GM19397 (cell line): ENCODE data around the gene ZNF225.
"Not testable (repeated sequence)": the region's sequence is repeated elsewhere in the genome, so short reads cannot be mapped to it uniquely, and the experiment has no call there.

Experiments
- ATAC-seq: cut with Tn5 transposase; IDR thresholded peaks from one replicate; pipeline ENCODE4 v1.9.1; 2021; ENCODE audit warnings: mild to moderate bottlenecking, moderate library complexity; ENCODE audit not compliant: unreplicated experiment

Gene ZNF225

DNA sequence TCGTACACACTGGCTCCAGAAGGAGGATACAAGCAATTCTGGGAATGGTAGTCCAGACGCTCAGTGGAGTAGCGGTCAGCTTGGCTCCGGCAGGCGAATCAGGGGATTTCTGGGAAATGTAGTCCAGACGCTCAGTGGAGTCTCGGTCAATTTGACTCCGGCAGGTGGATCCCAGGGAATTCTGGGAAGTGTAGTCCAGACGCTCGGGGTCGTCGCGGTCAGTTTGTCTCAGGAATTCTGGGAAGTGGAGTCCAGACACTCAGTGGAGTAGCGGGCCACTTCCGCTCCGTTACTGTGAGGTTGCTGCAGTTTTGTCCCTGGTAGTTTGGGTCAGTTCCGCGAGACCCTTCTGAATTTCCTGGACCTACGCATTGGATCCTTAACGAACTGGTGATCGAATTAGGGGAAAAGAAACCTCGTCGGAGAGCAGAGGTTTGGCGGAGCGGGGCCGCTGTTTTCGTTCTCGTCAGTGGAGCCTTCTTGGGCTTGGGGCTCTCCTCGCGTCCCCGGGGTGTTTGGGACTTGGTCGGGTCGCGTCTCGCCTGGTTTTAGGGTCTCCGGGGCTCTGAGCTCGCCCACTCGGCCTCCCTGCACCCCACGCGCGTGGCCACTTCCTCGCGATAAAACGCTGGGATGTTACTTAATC, at the start of gene ZNF225:
Gene ZNF225 (plus strand): TSS at position 262 of the 646 bp plus-strand sequence. CDS start 2,429 bp downstream, outside the sequence.
- peak; percentile 96 for ATAC-seq

DNA sequence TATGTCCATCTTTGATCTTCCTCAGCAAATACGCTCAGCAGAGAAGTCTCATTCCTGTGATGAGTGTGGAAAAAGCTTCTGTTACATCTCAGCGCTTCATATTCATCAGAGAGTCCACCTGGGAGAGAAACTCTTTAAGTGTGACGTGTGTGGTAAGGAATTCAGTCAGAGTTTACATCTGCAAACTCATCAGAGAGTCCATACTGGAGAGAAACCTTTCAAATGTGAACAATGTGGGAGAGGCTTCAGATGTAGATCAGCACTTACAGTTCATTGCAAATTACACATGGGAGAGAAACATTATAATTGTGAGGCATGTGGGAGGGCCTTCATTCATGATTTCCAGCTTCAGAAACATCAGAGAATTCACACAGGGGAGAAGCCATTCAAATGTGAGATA, 46.9 kb upstream of the ZNF225 start:
- ATAC-seq: no peak

DNA sequence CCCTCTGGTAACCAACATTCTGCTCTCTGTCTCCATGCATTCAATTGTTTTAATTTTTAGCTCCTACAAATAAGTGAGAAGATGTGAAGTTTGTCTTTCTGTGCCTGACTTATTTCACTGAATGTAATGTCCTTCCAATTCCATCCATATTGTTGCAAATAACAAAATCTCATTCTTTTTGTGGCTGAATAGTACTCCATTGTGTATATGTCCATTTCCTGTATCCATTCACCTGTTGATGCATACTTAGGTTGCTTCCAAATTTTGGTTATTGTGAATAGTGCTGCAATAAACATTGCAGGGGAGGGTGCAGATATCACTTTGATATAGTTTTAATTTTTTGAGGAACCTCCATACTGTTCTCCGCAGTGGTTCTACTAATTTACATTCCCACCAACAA, 43.8 kb upstream of the ZNF225 start:
- ATAC-seq: no peak

DNA sequence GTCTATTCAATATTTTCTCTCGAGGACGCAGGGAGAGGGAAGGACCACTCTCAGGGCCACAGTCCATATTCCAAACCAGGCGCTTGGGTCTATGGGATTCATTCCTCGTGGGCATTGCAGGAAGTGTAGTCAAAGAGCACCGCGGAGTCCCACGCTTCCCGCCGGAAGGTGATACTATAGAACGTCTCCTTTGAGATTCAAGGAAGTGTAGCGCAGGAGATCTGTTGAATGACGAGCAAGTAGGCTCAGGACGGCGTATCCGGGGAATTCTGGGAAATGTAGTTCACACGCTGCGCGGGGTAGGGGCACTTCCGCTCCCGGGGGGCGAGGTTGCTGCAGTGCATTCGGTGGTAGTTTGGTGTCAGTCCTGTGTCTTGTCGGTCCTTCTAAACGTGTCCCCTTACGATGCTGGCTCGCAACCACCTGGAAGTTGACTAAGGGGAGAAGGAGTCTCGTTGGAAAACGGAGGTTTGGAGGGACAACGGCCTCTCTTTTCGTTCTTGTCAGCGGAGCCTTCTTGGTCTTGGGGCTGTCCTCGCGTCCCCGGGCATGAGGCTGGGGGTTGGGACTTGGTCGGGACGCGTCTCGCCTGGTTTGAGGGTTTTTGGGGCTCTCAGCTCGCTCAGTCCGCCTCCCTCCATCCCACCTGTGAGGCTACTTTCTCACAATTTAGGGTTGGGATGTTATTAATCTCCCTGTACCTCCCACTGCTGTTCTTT, 41.2 kb upstream of the ZNF225 start, which contains the start of gene ZNF284:
Gene ZNF284 (plus strand): TSS at position 336 of the 719 bp plus-strand sequence. CDS start 4,231 bp downstream, outside the sequence.
- ATAC-seq: peak; percentile 95

DNA sequence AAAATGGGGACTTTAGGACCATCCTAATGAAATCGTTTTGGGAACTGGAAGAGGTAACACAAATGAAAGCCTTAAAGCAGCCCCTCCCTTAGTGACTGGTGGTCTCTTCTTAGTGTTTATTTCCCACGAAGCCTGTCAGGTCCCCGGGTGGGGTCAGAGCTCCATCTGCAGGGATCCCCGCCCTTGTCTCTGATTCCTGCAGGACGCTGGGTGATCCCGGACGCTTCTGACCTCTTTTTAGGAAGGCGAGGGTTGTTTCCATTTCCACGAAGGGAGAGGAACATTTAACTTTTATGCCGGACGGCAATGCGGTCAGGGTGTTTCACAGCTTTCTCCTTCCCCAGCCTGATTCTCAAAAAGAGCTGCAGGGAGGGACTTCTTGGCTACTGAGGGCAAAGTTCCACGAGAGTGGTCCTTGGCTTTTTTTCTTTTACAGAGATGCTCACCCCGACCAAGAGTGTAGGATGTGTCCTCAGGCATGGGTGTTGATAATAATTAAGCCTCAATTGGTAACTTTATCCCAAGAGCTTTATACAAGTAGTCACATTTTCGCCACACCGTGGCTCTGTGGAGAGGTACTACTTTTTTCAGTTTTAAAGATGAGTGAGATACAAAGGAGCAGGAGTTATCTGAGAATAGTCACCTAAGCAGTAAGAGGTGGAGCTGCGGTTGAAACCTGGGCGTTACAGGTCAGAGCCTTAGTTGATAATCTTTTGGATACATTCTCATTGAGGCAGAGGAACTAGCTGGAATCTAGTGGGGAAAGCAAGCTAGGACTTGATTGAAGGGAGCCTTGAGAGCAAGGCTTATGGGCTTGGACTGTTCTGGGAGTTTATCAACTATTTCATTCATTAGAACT, 40.4 kb upstream of the ZNF225 start:
- no peak for ATAC-seq

DNA sequence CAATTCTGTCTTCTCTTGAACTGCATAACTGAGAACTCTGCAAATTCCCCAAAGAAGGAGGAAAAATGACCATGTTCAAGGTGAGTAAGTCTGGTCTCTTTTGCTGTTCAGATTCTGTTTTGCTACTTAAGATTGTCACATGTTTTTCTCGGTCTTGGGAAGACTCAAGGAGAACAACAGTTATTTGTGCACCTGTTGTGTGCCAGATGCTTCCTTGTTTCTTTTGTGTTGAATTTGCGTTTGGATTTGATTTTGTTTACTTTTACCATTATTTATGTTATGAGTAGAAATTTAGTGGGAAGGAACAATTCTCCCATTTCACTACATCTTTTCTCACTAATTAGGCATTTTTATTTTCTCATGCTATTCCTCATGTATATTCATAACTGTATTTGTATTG, 36.9 kb upstream of the ZNF225 start:
- no peak for ATAC-seq

DNA sequence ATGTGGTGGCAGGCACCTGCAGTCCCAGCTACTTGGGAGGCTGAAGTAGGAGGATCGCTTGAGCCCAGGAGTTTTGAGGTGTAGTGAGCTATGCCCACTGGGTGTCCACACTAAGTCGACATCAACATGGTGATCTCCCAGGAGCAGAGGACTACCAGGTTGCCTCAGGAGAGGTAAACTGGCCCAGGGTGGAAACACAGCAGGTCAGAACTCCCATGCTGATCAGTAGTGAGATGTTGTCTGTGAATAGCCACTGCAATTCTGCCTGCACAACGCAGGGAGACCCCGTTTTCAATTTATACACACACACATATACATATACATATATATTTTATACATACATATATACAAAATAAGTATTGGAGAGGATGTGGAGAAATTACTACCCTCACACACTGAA, 21.1 kb upstream of the ZNF225 start:
- ATAC-seq: no peak

DNA sequence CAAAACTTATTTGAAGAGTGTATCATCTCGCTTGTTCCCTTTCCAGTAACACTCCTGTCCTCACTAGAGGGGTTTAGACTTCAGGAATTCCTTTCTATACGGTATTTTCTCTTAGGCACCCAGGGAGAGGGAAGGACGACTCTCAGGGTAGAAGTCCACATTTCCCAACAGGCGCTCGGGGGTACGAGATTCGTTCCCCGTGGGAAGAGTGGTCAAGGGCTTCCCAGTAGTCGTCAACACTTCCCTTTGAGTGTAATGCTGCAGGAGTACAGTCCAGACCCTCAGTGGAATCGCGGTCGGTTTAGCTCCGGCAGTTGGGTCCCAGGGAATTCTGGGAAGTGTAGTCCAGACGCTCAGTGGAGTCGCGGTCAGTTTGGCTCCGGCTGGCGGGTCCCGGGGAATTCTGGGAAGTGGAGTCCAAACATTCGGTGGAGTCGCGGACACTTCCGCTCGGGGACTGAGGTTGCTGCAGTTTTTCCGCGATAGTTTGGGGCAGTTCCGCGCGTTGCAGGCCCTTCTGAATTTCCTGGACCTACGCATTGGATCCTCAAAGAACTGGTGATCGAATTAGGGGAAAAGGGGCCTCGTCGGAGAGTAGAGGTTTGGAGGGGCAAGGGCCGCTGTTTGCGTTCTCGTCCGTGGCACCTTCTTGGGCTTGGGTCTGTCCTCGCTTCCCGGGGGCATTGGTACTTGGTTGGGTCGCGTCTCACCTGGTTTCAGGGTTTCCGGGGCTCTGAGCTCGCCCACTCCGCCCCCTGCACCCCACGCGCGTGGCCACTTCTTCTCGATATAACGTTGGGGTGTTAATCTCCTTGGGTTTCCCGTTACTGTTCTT, 19.1 kb upstream of the ZNF225 start, which contains the start of gene ZNF224:
Gene ZNF224 (plus strand): TSS at position 431 of the 835 bp plus-strand sequence. CDS start 3,513 bp downstream, outside the sequence.
- ATAC-seq: peak; percentile 89

DNA sequence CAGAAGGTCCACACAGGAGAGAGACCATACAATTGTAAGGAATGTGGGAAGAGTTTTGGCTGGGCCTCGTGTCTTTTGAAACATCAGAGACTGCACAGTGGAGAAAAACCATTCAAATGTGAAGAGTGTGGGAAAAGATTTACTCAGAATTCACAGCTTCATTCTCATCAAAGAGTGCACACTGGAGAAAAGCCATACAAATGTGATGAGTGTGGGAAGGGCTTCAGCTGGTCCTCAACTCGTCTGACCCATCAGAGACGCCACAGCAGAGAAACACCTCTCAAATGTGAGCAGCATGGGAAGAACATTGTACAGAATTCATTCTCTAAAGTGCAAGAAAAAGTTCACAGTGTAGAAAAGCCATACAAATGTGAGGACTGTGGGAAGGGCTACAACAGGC, 5.4 kb upstream of the ZNF225 start:
- ATAC-seq: no peak

DNA sequence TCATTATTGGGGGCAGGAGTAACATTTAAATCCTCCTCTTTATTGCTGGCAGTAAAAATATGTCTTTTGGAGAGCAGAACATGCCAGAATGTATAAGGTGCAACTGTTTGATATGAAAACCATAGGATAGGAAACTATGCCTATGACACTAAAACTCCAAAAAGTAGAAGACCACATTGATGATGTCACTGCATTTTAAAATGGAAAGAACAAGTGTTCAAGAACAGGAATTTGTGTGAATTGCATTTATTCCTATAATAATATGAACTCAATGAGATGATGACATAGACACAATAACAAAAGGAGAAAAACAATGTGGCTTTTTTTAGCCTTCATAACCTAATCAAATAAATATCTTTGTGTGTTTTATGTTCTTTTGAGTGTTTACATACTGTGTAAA, 3.7 kb upstream of the ZNF225 start:
- no peak for ATAC-seq

DNA sequence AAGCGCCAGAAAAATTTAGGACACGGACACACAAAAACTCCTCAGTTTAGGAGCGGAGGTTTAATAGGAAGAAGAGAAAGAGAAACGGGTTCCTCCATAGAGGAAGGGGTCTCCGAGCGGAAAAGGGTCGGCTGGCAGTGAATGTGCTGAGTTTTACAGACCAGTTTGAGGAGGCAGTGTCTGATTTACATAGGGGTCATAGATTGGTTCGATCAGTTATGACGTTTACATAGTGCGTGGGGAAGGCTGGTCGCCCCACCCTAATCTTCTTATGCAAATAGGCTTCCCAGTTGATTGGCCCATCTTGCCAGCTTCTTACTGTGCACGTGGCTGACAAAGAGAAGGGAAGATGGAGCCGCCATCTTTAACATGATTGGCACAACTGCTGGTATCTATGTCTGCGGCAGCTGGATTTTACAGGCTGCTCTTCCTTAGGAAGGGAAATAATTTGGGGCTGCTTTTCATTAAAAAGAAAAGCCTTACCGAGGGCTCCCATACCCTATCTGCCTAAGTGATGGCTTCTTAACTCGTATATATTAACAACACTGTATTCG, 1.2 kb upstream of the ZNF225 start:
- ATAC-seq: no peak

DNA sequence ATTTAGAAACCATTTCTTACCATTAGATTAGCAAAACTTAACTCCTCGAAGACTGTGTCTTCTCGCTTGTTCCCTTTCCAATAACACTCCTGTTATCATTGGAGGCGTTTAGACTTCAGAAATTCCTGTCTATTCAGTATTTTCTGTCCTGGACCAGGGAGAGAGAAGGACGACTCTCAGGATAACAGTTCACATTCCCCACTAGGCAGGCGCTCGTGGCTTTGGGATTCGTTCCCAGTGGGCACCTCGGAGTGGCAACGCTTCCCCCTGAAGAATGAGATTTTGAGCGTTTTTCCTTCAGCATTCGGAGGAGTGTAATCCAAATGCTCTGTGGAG, 429 bp upstream of the ZNF225 start:
- peak; percentile 14 for ATAC-seq

DNA sequence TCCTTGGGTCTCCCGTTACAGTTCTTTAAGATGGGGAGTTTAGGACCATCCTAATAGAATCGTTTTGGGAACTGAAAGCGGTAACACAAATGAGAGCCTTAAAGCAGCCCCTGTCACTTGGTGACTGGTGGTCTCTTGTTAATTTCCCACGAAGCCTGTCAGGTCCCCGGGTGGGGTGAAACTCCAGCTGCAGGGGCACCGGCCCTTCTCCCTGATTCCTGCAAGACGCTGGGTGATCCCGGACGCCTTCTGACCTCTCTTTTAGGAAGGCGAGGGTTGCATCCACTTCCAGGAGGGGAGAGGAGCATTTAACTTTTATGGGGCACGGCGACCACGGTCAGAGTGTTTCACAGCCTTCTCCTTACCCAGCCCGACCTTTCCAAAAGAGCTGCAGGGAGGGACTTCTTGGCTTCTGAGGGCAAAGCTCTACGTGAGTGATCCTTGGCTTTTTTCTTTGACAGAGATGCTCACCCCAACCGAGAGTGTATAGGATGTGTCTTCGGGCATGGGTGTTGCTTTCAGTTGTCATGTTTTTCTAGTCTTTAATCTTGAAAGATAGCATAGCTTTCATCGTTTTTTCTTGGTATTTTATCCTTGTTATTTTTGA, 688 bp downstream of the ZNF225 start:
- peak; percentile 12 for ATAC-seq

DNA sequence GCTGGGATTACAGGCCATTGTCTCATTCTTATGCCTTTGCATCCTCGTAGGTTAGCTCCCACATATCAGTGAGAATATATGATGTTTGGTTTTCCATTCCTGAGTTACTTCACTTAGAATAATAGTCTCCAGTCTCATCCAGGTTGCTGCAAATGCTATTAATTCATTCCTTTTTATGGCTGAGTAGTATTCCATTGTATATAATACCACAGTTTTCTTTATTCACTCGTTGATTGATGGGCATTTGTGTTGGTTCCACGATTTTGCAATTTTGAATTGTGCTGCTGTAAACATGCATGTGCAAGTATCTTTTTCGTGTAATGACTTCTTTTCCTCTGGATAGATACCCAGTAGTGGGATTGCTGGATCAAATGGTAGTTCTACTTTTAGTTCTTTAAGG, 8.0 kb downstream of the ZNF225 start:
- ATAC-seq: not testable (repeated sequence)

DNA sequence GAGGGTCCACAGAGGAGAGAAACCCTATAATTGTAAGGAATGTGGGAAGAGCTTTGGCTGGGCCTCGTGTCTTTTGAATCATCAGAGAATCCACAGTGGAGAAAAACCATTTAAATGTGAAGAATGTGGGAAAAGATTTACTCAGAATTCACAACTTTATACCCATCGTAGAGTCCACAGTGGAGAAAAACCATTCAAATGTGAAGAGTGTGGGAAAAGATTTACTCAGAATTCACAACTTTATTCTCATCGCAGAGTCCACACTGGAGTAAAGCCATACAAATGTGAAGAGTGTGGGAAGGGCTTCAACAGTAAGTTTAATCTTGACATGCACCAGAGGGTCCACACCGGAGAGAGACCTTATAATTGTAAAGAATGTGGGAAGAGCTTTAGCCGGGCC, 18.8 kb downstream of the ZNF225 start:
- ATAC-seq: no peak

DNA sequence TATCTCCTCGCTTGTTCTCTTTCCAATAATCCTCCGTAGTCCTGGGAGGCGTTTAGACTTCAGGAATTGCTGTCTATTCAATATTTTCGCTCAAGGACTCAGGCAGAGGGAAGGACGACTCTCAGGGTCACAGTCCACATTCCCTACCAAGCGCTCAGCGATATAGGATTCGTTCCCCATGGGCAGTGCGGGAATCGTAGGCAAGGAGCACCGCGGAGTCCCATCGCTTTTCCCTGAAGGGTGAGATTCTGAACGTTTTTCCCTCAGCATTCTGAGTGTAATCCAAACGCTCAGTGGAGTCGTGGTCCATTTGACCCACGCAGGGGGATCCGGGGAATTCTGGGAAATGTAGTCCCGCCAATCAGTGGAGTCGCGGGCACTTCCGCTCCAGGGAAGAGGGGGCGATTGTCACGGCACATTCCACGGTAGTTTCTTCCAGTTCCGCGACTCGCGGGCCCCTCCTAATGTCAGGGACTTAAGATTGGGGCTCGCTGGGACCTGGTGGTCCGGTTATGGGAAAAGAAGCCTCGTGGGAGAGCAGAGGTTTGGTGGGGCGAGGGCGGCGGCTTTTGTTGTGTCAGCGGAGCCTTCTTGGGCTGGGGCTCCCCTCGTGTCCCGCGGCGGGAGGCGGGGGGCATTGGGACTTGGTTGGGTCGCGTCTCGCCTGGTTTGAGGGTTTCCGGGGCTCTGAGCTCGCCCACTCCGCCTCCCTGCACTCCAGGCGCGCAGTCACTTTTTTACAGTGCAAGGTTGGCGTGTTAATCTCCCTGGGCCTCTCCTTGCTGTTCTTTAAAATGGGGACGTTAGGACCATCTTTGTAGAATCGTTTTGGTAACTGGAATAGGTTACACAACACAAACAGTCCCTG, 28.2 kb downstream of the ZNF225 start, which contains the start of gene ZNF234:
Gene ZNF234 (plus strand): TSS at position 364 of the 868 bp plus-strand sequence. CDS start 3,079 bp downstream, outside the sequence.
- peak; percentile 87 for ATAC-seq

DNA sequence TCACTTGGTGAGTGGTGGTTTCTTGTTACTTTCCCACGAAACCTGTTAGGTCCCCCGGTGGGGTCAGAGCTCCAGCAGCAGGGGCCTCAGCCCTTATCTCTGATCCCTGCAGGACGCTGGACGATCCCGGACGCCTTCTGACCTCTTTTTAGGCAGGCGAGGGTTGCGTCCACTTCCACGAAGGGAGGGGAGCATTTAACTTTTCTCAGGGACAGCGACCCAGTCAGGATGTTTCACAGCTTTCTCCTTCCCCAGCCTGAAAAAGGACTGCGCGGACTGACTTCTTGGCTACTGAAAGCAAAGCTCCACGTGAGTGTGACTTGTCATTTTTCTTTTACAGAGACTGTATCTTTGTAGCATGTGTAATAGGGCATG, 28.8 kb downstream of the ZNF225 start:
- ATAC-seq: no peak

DNA sequence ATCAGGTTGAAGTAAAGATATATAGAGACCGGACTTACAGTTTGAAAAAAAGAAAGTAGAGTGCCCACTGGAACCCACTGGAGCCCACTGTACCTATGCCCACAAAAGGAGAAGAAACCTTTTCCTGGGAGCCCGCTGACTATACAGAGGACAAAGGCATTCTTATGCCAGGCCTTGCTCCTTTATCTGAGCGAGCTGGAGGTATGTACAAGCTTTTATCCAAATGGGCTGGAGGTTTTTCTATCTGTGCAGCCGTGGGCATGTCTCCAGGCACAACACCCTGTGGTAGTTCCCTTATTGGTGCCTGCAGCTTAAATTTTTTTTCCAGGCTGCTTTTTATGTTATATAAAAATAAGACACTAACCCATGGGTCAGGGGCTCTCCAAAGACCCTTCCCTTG, 36.6 kb downstream of the ZNF225 start:
- ATAC-seq: no peak

DNA sequence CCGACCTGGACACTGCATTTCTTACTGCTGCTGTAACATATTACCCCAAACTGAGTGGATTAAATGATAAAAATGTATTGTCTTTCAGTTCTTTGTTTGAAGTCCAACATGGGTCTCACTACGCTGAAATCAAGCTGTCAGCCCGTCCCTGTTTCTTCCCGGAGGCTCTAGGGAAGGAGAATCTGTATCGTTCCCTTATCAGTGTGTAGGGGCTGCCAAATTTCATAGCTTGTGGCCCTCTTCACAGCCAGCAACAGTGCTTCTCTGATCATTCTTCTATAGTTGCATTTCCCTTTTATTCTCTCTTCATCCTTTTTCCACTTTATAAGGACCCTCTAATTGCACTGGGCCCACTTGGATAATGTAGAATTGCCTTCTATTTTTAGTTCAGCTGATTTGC, 38.3 kb downstream of the ZNF225 start:
- no peak for ATAC-seq
